NCI-H146 treated with DMSO at 0.1 percent for 48 hours (cell line): ENCODE data around the gene ATP6V0A1.
"Not testable (repeated sequence)": the region's sequence is repeated elsewhere in the genome, so short reads cannot be mapped to it uniquely, and the experiment has no call there.

Source experiments
- DNase-seq: peaks from one replicate; lab custom pipeline; 2025; ENCODE audit not compliant: unreplicated experiment; lab: John Stamatoyannopoulos, UW

Gene ATP6V0A1

DNA sequence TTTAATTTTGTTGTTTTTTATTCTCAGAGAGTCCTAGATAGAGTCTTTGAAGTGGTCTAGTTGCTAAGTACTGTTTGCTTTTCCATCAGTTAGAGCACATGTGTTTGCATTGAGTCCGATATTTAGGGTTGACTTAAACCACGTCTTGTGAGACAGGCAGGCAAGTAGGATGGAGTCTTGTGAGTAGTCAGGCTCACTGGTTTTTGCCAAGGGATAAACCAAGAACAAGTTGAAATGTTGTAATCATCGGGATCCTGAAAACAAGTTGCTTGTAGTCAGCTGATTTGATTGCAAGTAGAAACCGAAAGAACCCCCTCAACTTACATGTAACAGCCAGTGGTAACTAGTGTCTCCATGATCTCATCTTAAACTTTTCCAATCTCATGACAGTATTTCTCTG is 17.2 kb downstream of the ATP6V0A1 start:
- no peak for DNase-seq

DNA sequence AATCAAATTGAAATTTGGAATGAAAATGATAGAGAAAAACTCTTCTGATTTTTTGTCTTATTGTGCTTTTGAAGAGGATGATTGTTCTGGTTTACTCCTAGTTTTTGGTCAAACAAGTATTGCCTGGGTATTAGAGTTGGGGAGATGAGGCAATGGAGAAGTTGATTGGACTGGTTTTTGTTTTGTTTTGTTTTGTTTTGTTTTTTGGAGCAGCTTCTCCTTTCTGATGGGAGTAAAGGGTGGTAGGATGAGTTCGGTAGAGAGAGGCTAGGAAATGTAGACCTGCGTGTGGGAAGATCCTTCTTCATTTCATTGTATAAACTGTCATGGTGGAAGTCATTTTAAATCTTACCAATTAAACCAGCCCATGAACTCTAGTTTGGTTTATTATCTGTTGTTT is 17.7 kb downstream of the ATP6V0A1 start:
- no peak for DNase-seq

DNA sequence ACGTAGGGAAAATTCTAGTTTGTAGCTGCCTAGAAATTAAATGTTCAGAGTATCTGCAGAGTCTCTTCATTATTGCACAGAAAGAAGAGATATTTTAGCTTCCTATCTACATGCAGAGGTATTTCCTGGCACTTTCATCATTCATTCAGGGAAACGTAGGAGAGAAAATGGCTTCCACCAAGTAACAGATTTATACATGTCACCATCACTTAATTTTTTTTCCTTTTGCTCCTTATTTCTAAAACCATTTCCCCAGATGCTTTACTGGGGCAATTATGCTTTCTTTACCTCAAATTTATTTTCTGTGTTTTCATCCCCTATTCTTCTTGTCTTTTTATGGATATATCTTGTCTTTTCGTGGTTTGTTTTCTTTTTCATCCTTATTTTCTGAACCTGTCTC is 18.5 kb downstream of the ATP6V0A1 start:
- DNase-seq = no peak

DNA sequence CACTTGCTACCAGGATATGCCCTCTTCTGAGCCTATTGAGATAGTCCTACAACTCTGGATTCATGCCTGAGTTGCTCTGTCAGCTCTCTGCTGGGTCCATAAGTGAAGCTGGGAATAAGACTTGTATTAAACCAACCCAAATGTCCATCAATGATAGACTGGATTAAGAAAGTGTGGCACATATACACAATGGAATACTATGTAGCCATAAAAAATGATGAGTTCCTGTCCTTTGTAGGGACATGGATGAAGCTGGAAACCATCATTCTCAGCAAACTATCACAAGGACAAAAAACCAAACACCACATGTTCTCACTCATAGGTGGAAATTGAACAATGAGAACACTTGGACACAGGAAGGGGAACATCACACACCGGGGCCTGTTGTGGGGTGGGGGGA is 19.1 kb downstream of the ATP6V0A1 start:
- not testable (repeated sequence) for DNase-seq

DNA sequence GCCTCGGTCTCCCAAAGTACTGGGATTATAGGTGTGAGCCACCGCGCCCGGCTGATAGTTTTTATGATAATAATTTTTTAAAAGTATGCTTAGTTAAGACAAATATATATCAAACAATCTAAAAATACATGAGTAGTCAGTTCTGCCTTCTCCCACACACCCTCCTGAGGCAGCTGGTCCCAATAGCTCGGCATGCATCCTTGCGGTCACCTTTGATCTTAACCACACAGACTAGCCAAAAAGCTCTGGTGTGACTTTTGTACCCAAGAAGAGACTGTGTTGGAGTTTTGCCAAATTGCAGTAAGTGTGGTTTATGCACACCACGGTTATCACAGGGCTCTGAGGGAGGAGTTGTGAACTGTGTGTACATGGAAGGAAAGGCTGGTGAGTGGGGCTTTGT is 25.6 kb downstream of the ATP6V0A1 start:
- DNase-seq = no peak

DNA sequence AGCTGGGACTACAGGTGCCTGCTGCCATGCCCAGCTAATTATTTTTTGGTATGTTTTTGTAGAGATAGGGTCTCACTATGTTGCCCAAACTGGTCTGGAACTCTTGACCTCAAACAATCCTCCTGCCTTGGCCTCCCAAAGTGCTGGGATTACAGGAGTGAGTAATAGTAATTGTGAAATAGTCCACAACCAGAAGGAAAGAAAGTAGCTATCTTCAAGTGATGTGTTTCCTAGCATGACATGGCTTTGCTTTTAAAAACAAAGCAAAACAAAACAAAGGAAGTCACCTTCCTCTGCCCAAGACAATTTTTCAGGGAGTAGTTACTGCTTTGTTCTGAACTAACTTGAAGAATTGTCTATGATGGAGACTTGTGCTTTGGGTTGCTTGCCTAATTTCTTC is 27.0 kb downstream of the ATP6V0A1 start:
- DNase-seq = no peak

DNA sequence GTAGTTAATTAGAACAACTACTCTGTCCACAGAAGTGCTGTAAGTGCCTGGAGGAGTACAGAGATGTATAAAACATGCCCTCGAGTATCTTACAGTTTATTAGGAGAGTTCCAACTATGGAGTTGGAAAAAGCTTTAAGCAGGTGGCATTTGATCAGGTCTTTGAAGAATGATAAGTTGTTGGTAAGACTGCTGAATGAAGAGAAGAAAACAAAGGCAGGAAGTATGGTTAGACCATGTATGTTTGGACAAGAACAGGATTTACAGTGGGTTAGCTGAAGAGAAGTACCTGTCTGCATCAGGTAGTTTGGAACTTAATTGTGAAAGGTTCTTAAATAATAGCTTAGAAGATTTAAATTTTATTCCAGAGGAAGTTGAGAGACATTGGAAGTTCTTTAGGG is 29.4 kb downstream of the ATP6V0A1 start:
- DNase-seq = no peak

DNA sequence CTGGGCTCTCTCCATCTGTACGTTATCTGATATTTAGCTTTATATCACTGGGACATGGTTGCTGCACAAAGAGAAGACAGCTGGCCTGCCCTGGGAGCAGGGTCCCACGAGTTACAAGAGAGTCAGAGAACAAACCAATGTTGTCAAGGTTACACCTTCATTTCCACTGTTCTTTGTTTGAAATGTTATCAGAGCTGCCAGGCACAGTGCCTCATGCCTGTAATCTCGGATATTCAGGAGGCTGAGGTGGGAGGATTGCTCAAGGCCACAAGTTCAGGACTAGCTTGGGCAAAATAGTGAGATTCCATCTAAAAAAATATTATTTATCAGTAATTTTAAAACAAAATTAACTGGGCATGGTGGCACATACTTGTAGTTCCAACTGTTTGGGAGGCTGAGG is 34.6 kb downstream of the ATP6V0A1 start:
- DNase-seq = no peak

DNA sequence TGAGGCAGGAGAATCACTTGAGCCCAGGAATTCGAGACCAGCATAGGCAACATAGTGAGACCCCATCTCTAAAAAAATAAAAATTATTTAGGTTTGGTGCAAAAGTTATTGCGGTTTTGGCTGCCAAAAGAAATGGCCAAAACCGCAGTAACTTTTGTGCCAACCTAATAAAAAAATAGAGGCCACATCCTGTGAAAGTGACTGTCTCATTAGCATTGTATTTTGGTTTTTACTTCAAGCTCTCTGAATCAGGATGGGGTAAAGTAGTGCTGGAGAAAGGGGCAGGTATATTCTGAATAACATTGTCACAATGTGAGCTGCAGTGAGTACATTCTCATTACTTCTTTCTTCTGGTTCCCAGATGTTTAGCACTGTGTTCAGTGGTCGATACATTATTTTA is 36.0 kb downstream of the ATP6V0A1 start:
- DNase-seq = no peak

DNA sequence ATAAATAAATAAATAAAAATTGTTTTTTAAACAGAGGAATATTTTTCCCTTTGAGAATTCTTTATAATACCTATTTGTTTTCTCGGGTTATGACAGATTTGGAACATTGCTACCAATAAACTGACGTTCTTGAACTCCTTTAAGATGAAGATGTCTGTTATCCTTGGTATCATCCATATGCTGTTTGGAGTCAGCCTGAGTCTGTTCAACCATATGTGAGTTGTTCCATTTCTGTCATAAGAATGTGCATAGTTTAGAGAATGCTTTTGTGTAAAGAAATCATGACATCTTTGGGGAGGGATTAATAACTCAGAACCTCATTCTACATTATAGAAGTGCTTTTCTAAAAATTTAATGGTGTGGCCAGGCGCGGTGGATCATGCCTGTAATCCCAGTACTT is 40.1 kb downstream of the ATP6V0A1 start:
- DNase-seq = no peak

DNA sequence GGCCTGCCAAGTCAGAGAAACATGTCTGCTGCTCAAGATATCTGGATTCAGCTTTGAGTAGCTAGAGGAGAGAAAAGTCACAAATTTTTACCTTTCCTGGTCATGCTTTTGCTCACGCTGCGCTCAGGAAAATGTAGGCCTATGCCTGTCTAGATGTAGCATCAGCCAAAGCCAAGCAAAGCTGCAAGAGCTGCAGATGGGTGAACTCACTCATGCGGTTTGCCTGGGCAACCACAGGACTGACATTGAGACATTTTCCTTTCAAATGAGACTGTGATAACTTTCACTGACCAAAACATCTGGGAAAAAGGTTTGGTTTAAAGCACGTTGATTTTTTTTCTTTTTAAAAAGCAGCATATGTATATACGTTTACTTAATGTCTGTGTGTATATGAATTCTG is 43.4 kb downstream of the ATP6V0A1 start:
- DNase-seq = no peak

DNA sequence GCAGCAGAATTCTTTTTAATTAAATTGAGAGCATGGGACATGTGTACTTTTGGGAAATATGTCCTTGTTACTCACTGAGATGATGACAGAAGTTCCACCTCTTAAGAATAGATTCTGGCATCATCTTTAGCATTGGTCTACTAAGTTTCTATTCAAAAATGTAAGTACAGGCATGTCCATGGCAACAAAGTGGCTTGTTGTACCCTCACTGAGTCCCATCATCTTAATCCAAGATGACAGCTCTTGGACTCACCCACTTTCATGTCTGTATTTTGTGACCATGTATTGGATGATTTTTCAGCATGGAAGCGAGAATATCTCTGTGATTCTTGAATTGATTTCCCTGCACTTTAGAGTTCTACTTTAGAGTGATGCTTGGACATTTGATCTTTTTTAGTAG is 44.2 kb downstream of the ATP6V0A1 start:
- DNase-seq = no peak

DNA sequence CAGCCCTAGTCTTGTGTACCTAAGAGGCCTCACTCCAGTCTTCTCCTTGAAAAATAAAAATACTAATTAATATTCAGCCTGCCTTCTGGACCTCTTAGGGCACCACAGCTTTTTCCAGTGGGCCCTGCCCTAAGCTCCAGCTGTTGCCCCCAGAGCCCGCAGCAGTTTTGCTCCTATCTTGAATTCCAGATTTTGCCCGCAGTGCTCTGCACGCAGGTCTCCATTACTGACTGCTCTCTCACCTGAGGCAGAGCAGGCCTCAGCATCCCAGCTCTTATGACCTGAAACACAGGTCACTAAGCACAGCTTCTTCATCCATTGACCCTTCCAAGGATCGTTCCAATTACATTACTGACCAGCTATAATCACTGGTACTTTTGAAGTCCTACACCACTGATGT is 49.0 kb downstream of the ATP6V0A1 start:
- DNase-seq = no peak

DNA sequence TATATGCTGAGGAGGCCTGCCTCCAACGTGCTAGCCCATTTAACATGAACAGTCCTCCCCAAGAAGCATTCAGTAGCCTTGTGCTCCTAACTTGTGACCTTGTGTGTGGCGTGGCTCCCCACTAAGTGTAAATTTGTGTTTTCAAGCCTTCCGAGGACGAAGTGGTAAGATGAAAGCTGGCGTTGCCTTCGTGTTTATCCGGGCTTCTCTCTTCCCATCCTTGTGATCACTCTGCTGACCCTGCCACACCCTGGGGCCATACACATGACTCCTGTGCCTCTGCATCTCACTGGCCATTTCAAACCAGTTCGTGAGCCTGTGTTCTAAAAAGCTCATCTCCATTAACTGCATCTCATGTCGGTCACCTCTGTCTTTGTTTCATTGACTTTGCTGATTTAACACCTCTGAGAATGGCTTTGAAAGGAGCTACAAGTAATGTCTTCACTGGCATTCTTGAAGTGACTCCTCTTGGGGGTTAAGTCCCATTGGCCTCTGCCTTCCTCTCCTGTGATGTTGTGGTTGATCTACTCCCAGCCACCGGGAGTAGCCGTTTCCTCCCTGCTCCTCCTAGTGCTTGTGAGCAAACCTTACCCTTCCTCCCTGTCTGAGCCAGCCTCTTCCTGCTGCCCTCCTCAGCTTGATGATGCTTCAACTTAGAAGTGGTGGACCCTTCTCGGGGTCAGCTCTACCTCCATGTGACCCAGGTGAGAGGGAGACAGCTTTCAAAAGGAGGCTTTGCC is 49.9 kb downstream of the ATP6V0A1 start:
- DNase-seq = no peak

DNA sequence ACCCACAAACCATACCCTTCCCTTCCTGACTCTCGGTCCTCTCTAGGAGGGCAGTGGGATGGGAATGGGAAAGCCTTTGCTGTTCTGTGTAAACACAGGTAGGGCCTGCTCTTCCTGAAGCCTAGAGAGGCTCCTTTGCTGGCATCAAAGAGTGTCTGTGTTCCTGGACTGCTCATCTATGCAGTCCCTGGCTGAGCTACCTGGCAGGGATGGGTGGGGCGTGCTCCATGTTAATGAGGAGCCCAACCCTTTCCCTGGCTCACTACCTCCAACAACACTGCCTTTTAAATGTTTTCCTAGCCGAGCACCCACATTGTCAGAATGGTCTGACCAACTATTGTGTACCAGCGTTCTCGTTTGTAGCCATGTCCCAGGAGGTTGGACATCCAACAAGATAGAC is 50.7 kb downstream of the ATP6V0A1 start:
- DNase-seq = no peak

DNA sequence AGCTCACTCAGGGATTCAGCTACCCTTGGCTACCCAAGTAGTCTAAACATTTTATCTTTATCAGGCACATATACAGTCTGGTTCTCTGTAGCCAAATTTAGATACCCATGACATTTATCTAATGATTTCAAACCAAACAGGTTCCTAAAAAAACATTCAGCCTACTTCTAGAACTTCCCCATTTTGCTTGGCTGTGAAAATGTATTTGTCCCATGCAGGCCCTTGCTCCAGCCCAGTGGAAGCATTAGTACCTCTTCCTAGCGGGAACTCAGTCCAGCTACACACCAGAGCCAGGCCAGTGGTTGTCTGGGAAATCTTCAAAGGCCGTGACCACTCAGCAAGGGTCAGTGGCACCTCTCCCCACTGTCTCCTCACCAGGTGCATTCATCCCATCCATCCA is 51.2 kb downstream of the ATP6V0A1 start:
- DNase-seq = no peak

DNA sequence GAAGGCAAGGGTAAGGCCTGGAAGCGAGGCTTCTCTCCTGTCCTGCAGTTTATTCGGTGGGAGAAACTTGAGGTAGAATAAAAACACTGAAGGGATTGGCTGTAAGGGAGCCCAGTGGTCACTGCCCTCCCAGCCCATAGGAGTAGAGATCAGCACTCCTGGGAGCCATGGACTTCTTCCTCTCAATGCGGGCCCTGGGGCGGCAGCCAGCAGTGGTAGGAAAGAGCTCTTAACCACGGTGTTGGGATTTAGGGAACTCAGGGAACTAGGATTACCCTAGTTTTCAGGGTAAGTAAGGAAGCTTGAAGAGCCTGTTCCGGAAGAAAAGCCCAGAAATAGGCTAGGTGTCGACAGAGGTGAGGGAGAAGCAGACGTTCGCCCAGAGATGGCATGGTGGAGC is 53.6 kb downstream of the ATP6V0A1 start:
- DNase-seq = no peak

DNA sequence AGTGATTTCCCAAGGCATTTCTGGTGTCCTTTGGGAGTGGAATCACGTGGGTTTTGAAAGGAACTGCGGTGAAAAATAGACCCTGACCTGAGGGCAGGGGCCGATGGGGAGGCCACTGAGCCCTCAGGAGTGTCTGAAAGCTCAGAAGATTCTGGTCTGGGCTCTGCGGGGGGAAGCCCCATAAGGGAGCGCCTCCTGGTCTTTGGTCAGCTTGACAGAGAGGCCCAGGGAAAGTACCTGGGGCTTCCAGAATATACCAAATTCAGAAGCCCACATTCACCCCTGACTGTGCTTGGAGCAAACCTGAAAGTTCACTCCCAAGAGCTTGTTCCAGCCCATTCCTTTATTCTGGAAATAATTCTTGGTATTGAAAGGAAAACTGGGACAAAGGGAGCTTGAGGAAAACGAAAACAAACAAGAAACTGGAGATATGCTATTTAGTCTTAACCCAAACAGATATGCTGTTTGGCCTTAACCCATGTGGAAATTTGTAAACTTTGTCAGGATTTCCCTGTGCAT is 54.1 kb downstream of the ATP6V0A1 start:
- no peak for DNase-seq

DNA sequence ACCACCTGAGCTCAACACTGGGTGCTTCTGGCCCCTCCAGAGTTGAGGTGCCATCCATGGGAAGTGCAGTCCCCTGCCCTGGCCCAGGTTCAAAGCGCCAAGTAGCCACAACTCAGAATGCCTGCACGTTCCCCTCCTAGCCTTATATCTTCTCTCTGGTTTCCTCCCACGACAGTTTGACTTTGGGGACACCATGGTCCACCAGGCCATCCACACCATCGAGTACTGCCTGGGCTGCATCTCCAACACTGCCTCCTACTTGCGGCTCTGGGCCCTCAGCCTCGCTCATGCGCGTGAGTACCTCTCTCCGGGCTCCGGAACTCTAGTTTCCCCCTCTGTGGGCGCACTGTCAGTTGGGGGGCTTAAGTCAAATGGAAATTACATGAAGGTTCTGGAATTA is 55.0 kb downstream of the ATP6V0A1 start:
- no peak for DNase-seq

DNA sequence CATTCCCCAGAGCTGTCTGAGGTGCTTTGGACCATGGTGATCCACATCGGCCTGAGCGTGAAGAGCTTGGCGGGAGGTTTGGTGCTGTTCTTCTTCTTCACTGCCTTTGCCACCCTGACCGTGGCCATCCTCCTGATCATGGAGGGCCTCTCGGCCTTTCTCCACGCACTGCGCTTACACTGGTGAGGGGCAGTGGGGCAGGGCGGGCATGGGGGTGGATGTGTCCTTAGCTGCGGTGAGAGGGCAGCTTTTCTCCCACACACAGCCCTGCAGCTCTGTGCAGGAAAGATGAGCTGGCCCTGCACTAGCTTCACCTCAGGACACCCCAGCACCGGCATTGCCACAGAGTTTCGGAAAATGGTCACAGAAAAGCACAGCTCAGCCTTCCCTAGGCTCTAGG is 55.6 kb downstream of the ATP6V0A1 start:
- DNase-seq = no peak

DNA sequence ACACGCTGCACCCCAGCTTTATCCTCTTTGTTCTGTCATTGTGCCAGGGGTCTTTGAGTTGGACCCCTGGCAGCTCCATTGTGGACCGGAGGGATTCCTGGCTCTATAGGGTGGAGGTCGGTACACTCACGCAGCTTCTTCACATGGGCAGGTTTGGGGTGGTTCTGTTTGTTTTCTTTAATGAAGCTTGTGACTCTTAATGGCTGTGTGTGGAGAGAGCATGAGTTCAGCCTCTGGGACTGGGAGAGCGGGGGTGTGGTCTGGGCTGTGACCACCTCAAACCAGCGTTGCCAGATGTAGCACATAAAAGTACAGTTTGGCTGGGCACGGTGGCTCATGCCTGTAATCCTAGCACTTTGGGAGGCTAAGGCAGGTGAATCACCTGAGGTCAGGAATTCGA is 56.2 kb downstream of the ATP6V0A1 start:
- no peak for DNase-seq

DNA sequence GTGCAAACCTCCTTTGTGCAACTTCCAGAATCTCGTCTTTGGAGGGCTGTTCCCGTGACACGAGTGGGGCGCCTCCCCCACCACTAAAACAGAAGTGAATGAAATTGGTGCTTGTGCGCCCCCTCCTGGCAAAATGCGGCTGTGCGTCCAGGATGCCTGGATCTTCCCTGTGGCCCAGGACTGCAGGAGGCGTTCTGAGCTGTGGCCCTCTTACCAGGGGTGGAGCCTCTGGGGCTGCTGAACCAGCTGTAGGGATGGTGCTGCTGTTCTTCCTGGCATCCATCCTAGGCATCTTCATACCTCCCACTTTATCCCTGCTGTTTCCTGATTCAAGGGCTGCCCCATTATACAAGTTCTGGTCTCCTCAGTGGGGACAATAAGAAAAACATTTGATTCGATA is 58.8 kb downstream of the ATP6V0A1 start:
- peak; percentile 16 for DNase-seq

DNA sequence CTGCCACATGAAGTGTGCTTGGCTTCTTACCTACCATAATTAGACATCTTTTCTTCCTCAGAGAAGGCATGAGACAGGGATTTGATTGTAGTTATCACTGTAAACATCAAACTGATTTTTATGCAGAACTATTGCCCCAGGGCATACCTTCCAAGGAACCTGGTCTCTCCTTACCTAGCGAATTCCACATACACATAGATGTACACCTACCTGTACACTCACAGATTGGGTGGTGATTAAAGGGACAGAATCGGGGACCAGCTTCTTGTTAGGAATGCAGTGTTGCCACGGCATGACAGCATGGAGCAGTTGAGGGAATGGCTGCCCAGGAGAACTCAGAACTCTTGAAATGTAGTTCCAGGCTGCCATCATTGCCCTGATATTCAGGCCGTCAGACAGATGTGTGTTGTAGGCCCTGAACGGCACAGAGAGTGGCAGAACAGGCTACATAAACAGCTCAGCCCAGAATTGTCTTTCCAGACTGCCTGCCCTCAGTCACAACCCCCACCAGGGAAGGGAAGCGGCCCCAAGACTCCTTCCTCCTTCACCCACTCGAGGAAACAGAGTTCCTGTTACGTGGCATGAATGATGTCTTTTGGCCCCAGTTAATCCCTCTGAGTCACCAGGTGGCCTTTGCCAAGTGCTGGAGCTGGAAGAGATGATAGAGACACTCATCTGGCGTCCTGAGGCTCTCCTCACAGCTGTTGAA is 59.5 kb downstream of the ATP6V0A1 start:
- no peak for DNase-seq
